OCI-LY3 (cell line): Measurements from ENCODE around the gene USHBP1.

Experiments used
- H2AFZ ChIP-seq: fragments of 200-600, 300-600 bp; shearing (Covaris generic); 2 replicates; pipeline ENCODE4 v1.6.0; 2014; ENCODE audit warnings: antibody characterized with exemption, low read depth, low read length
- H3K27ac ChIP-seq: fragments of 200-600, 300-600 bp; sonication (generic); 2 replicates; pipeline ENCODE4 v1.5.1; 2014; ENCODE audit warnings: mild to moderate bottlenecking, low read length, moderate library complexity, mixed read lengths
- H3K27me3 ChIP-seq: fragments of 200-600, 300-600 bp; sonication (generic); 2 replicates; pipeline ENCODE4 v1.6.1; 2014; ENCODE audit warnings: low read depth, low read length, mixed read lengths
- H3K36me3 ChIP-seq: fragments of 200-600, 300-600 bp; sonication (generic); replicated peaks from 2 replicates; pipeline ENCODE3; 2014; ENCODE audit warnings: low read depth, low read length, mixed read lengths
- H3K4me1 ChIP-seq: fragments of 300-600, 200-600 bp; sonication (generic); 2 replicates; pipeline ENCODE4 v1.6.1; 2014; ENCODE audit warnings: low read length, mixed read lengths
- H3K4me2 ChIP-seq: fragments of 200-600, 300-600 bp; sonication (generic); 2 replicates; pipeline ENCODE4 v1.6.1; 2014; ENCODE audit warnings: low read length, mixed read lengths
- H3K4me3 ChIP-seq: fragments of 300-600, 200-600 bp; sonication (generic); 2 replicates; pipeline ENCODE4 v1.5.1; 2014; ENCODE audit warnings: antibody characterized with exemption, mild to moderate bottlenecking, low read length, moderate library complexity
- H3K79me2 ChIP-seq: fragments of 300-600, 200-600 bp; shearing (Covaris generic); 2 replicates; pipeline ENCODE4 v1.6.1; 2014; ENCODE audit warnings: mild to moderate bottlenecking, low read length, mixed read lengths
- H3K9ac ChIP-seq: fragments of 300-600, 200-600 bp; shearing (Covaris generic); 2 replicates; pipeline ENCODE4 v1.6.0; 2014; ENCODE audit warnings: mild to moderate bottlenecking, low read length, moderate library complexity
- H3K9me3 ChIP-seq: fragments of 200-600, 300-600 bp; shearing (Covaris generic); 2 replicates; pipeline ENCODE4 v1.6.1; 2014; ENCODE audit warnings: low read length, mixed read lengths; ENCODE audit not compliant: insufficient read depth
- H4K20me1 ChIP-seq: fragments of 200-600, 300-600 bp; sonication (generic); 2 replicates; pipeline ENCODE4 v1.6.1; 2016; ENCODE audit warnings: low read length, mixed read lengths; ENCODE audit not compliant: insufficient read depth
- CTCF ChIP-seq: fragments of 200-600, 300-600 bp; sonication (generic); IDR thresholded peaks from 2 replicates; pipeline ENCODE4 v1.5.1; 2014; ENCODE audit warnings: antibody characterized with exemption, low read length, low read depth
- EZH2phosphoT487 ChIP-seq: fragments of 200-600 bp; shearing (Covaris generic); IDR thresholded peaks from 2 replicates; pipeline ENCODE4 v1.6.1; 2018; ENCODE audit warnings: antibody characterized with exemption, mixed run types, low read depth

USHBP1 gene

GRCh38 chr19:17268754-17269153, 4.2 kb upstream of the USHBP1 start:
- Histone ChIP-seq H3K9ac (no peak overlapping the region), H3K79me2 (peaks cover 17% of the 10 kb centered on the region), H3K4me3 (no peak overlapping the region), H3K27ac (no peak overlapping the region), H3K4me2 (0 out of 2 replicates have a peak overlapping the region, but pooled peaks have one; percentile 99), H3K9me3 (no peaks in the 10 kb centered on the region), H3K36me3 (peaks cover 17% of the 10 kb centered on the region), H2AFZ (no peak overlapping the region), H4K20me1 (no peaks in the 10 kb centered on the region), H3K4me1 (peaks cover 11% of the 10 kb centered on the region; the same call in 1 of the 2 replicates), H3K27me3 (no peaks in the 10 kb centered on the region)
- TF ChIP-seq CTCF (no peak), EZH2phosphoT487 (no peak)

GRCh38 chr19:17266975-17267788, 2.6 kb upstream of the USHBP1 start, which contains the start of gene BABAM1:
Gene BABAM1, plus strand, starts transcription at chr19:17267443. Its CDS starts 1,364 bp downstream, at chr19:17268807.
- Histone ChIP-seq H3K36me3 (peaks cover 14% of the 10 kb centered on the region), H3K4me3 (peak within 1 kb of the TSS; percentile 89), H3K27ac (peak within 1 kb of the TSS; percentile 43), H3K4me2 (peak within 1 kb of the TSS; percentile 99), H3K9ac (peak within 1 kb of the TSS; percentile 82), H3K27me3 (no peaks in the 10 kb centered on the region), H4K20me1 (no peaks in the 10 kb centered on the region), H2AFZ (peak within 1 kb of the TSS; percentile 70), H3K4me1 (peaks cover 11% of the 10 kb centered on the region; the same call in 1 of the 2 replicates), H3K9me3 (no peaks in the 10 kb centered on the region), H3K79me2 (peaks cover 17% of the 10 kb centered on the region)
- TF ChIP-seq CTCF, result no peak
- TF ChIP-seq EZH2phosphoT487, result no peak

- peak overlapping the region; percentile 61 for H3K4me2 ChIP-seq
These were observed 2.0 kb upstream of the USHBP1 start for GRCh38 chr19:17266589-17266974.

More at GRCh38 chr19:17266589-17266974, 2.0 kb upstream of the USHBP1 start:
- no peaks in the 10 kb centered on the region for H3K27me3 ChIP-seq
- no peaks in the 10 kb centered on the region for H4K20me1 ChIP-seq
- peak overlapping the region; percentile 44 for H3K9ac ChIP-seq
- peaks cover 17% of the 10 kb centered on the region for H3K79me2 ChIP-seq
- peak overlapping the region; percentile 70 for H3K4me3 ChIP-seq
- H3K36me3 ChIP-seq, result peaks cover 14% of the 10 kb centered on the region
- H3K9me3 ChIP-seq, result no peaks in the 10 kb centered on the region
- peak overlapping the region; percentile 16; the same call in 1 of the 2 replicates for H3K27ac ChIP-seq
- peaks cover 11% of the 10 kb centered on the region; the same call in 1 of the 2 replicates for H3K4me1 ChIP-seq
- TF ChIP-seq EZH2phosphoT487 (no peak), CTCF (no peak)
- H2AFZ ChIP-seq, result peak overlapping the region; percentile 62; the same call in 1 of the 2 replicates
